Neural progenitor cell (in vitro differentiated cells): ENCODE data around the gene FBP2. TPM values are rescaled to one million over a fixed set of nuclear protein-coding genes. Genes with fewer than 3 reads are reported as not detected.

ENCODE experiments used
- DNase-seq: peaks from one replicate; pipeline ENCODE4 v3.0.0-alpha.2; 2016; ENCODE audit warnings: low spot score
- H2AFZ ChIP-seq: fragments of 200-600 bp; sonication (generic); replicated peaks from 2 replicates; pipeline ENCODE4 v1.6.1; 2016; ENCODE audit warnings: antibody characterized with exemption
- H3F3A ChIP-seq: fragments of 200-600 bp; sonication (generic); 2 replicates; pipeline ENCODE4 v1.6.1; 2016; ENCODE audit warnings: antibody characterized with exemption, low read depth
- H3K27ac ChIP-seq: fragments of 200-600 bp; sonication (generic); 2 replicates; pipeline ENCODE4 v1.5.1; 2016; ENCODE audit warnings: mild to moderate bottlenecking
- H3K27me3 ChIP-seq: fragments of 200-600 bp; sonication (generic); 2 replicates; pipeline ENCODE4 v1.6.1; 2016; ENCODE audit warnings: mild to moderate bottlenecking, moderate library complexity
- H3K36me3 ChIP-seq: fragments of 200-600 bp; sonication (generic); 2 replicates; pipeline ENCODE4 v1.5.1; 2016
- H3K4me1 ChIP-seq: fragments of 200-600 bp; sonication (generic); 2 replicates; pipeline ENCODE4 v1.6.1; 2016; ENCODE audit warnings: mixed run types
- H3K4me2 ChIP-seq: fragments of 200-600 bp; sonication (generic); 2 replicates; pipeline ENCODE4 v1.6.1; 2016
- H3K4me3 ChIP-seq: fragments of 200-600 bp; sonication (generic); 2 replicates; pipeline ENCODE4 v1.5.1; 2016
- H3K79me2 ChIP-seq: fragments of 200-600 bp; sonication (generic); 2 replicates; pipeline ENCODE4 v1.6.1; 2016; ENCODE audit warnings: low read depth
- H3K9ac ChIP-seq: fragments of 200-600 bp; sonication (generic); 2 replicates; pipeline ENCODE4 v1.6.1; 2016
- H3K9me3 ChIP-seq: fragments of 200-600 bp; sonication (generic); 2 replicates; pipeline ENCODE4 v1.5.1; 2016; ENCODE audit warnings: low read depth
- H4K20me1 ChIP-seq: fragments of 200-600 bp; sonication (generic); 2 replicates; pipeline ENCODE4 v1.6.1; 2016; ENCODE audit warnings: low read depth
- H3K27ac Mint-ChIP-seq: 3 replicates; pipeline ENCODE4 v1.8.0; 2021; ENCODE audit warnings: mixed read lengths
- H3K27me3 Mint-ChIP-seq: 2 replicates; pipeline ENCODE4 v1.8.0; 2022; ENCODE audit warnings: low read depth, mild to moderate bottlenecking, inconsistent platforms, moderate library complexity, mixed read lengths; ENCODE audit not compliant: insufficient read depth
- H3K36me3 Mint-ChIP-seq: 3 replicates; pipeline ENCODE4 v1.8.0; 2021; ENCODE audit warnings: mixed read lengths
- H3K4me1 Mint-ChIP-seq: 3 replicates; pipeline ENCODE4 v1.8.0; 2021; ENCODE audit warnings: mixed read lengths
- H3K4me3 Mint-ChIP-seq: 3 replicates; pipeline ENCODE4 v1.8.0; 2021; ENCODE audit warnings: mild to moderate bottlenecking, moderate library complexity, mixed read lengths
- H3K9me3 Mint-ChIP-seq: 3 replicates; pipeline ENCODE4 v1.8.0; 2020; ENCODE audit warnings: mixed read lengths
- CTCF ChIP-seq: fragments of 200-600 bp; sonication (generic); IDR thresholded peaks from 2 replicates; pipeline ENCODE4 v1.5.1; 2017; ENCODE audit warnings: antibody characterized with exemption, mild to moderate bottlenecking
- EZH2 ChIP-seq: fragments of 200-600 bp; sonication (generic); IDR thresholded peaks from 2 replicates; pipeline ENCODE4 v1.6.1; 2017; ENCODE audit warnings: antibody characterized with exemption, mild to moderate bottlenecking, moderate library complexity
- EZH2phosphoT487 ChIP-seq: fragments of 200-600 bp; sonication (generic); IDR thresholded peaks from 2 replicates; pipeline ENCODE4 v1.6.1; 2017; ENCODE audit warnings: antibody characterized with exemption
- total RNA-seq: library from RNA; depleted of rRNA; stranded (reverse); fragments of >200 nt; gene quantifications from 2 replicates; pipeline ENCODE4 v1.2.3, GENCODE V29; 2015; ENCODE audit warnings: low replicate concordance

The FBP2 gene
- total RNA-seq, 1 donor from 2014 or later: not detected

DNA sequence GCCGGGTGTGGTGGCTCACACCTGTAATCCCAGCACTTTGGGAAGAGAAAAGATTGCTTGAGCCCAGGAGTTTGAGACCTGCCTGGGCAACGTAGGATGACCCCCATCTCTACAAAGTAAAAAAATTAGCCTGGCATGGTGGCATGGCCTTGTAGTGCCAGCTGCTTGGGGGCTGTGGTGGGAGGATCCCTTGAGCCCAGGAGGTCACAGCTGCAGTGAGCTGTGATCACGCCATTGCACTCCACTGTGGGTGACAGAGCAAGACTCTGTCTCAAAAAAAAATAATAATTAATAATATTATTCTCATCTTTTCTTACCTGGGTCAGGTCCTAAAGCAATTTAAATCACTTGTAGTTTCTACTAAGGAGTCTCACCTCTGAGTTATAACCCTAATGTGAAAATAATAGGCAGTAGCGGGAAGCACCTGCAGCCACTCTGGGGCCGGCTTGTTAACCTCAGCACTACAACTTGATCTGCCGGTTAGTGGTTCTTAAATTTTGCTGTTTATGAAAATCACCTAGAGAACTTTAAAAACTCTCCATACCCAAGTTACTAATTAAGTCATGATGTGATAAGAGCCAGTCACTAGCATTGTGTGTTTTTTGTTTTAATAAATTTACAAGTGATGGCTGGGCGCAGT lies 68.1 kb downstream of the FBP2 start:
- Histone ChIP-seq H3K27me3 (no peaks in the 10 kb centered on the region), H4K20me1 (no peaks in the 10 kb centered on the region), H3F3A (no peaks in the 10 kb centered on the region), H3K4me1 (no peaks in the 10 kb centered on the region), H3K79me2 (no peaks in the 10 kb centered on the region), H3K36me3 (no peaks in the 10 kb centered on the region), H3K4me2 (no peak overlapping the region), H3K9ac (no peak overlapping the region), H3K9me3 (no peaks in the 10 kb centered on the region), H2AFZ (no peak overlapping the region), H3K27ac (no peak overlapping the region), H3K4me3 (no peak overlapping the region)
- DNase-seq: no peak
- TF ChIP-seq EZH2 (no peak), EZH2phosphoT487 (no peak), CTCF (no peak)
- H3K36me3 Mint-ChIP-seq: no peaks in the 10 kb centered on the region
- no peaks in the 10 kb centered on the region for H3K9me3 Mint-ChIP-seq
- H3K4me1 Mint-ChIP-seq: no peaks in the 10 kb centered on the region
- H3K27me3 Mint-ChIP-seq: no peaks in the 10 kb centered on the region
- H3K27ac Mint-ChIP-seq: no peak overlapping the region
- no peak overlapping the region for H3K4me3 Mint-ChIP-seq

- no peak overlapping the region for H3K4me2 ChIP-seq
- H3K4me1 ChIP-seq: peaks cover 10% of the 10 kb centered on the region
- H3K9ac ChIP-seq: no peak overlapping the region
- H3K4me1 Mint-ChIP-seq: peaks cover 5% of the 10 kb centered on the region
- H3K36me3 Mint-ChIP-seq: no peaks in the 10 kb centered on the region
- no peak overlapping the region for H2AFZ ChIP-seq
- peaks cover 9% of the 10 kb centered on the region for H3F3A ChIP-seq
- DNase-seq: no peak
- no peaks in the 10 kb centered on the region for H3K27me3 Mint-ChIP-seq
- H3K79me2 ChIP-seq: no peaks in the 10 kb centered on the region
- H3K27ac Mint-ChIP-seq: no peak overlapping the region
- H4K20me1 ChIP-seq: no peaks in the 10 kb centered on the region
- no peak overlapping the region for H3K4me3 ChIP-seq
- H3K4me3 Mint-ChIP-seq: no peak overlapping the region
- H3K9me3 Mint-ChIP-seq: peaks cover 3% of the 10 kb centered on the region
- TF ChIP-seq EZH2phosphoT487 (no peak), EZH2 (no peak), CTCF (no peak)
- no peak overlapping the region for H3K27ac ChIP-seq
- no peaks in the 10 kb centered on the region for H3K36me3 ChIP-seq
- H3K27me3 ChIP-seq: no peaks in the 10 kb centered on the region
- H3K9me3 ChIP-seq: no peaks in the 10 kb centered on the region
Observed at GRCh38 chr9:94517254-94517653, 76.4 kb downstream of the FBP2 start.

- Histone ChIP-seq H3K9ac (no peak overlapping the region), H3F3A (peaks cover 9% of the 10 kb centered on the region), H3K27ac (no peak overlapping the region), H3K27me3 (no peaks in the 10 kb centered on the region), H3K9me3 (no peaks in the 10 kb centered on the region), H4K20me1 (no peaks in the 10 kb centered on the region), H2AFZ (no peak overlapping the region), H3K4me3 (no peak overlapping the region), H3K4me2 (no peak overlapping the region), H3K4me1 (peaks cover 10% of the 10 kb centered on the region), H3K36me3 (no peaks in the 10 kb centered on the region), H3K79me2 (no peaks in the 10 kb centered on the region)
- Mint-ChIP-seq H3K27ac (no peak overlapping the region), H3K4me3 (no peak overlapping the region), H3K36me3 (no peaks in the 10 kb centered on the region), H3K9me3 (no peaks in the 10 kb centered on the region), H3K27me3 (no peaks in the 10 kb centered on the region), H3K4me1 (peaks cover 9% of the 10 kb centered on the region)
- no peak for DNase-seq
- TF ChIP-seq CTCF (no peak), EZH2phosphoT487 (no peak), EZH2 (no peak)
Observed at GRCh38 chr9:94514722-94515121, 78.9 kb downstream of the FBP2 start.
